ENCODE data around the gene ZNF33B.

DNA sequence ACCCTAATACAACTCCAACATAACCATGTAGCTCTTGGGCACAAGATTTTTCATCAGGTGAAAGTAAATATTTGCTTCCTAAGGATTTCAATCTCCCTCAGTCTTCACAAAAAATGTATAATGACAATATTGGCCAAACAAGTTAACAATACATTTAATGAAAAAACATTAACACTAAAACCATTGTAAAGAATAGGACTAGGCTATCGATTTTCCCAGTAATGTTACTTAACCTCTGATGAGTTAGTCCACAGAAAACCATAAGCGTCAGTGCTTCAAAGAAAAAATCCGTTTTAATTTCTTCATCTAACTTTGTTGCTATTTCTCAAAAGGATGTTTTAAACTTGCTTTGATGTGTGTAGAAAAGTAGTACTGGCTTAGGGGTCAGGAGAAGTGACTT is 1.2 kb downstream of the ZNF33B start:
- TF ChIP-seq EGR1 (IDR thresholded peaks at IDR 0.05) (no peak), EP300 (IDR thresholded peaks at IDR 0.05; ENCODE audit: borderline replicate concordance) (no peak), TCF12 (IDR thresholded peaks at IDR 0.05; ENCODE audit: low read depth) (no peak), CREB1 (IDR thresholded peaks at IDR 0.05; ENCODE audit: low read depth) (no peak), ZBTB7A (IDR thresholded peaks at IDR 0.05; ENCODE audit: low read depth) (no peak), NFIC (IDR thresholded peaks at IDR 0.05) (no peak), MAX (IDR thresholded peaks at IDR 0.05) (no peak), YY1 (IDR thresholded peaks at IDR 0.05; ENCODE audit: low read depth) (no peak)
